Stimulated activated CD4-positive, alpha-beta T cell treated with anti-CD3 and anti-CD28 coated beads, Interleukin-4, amount 100 ng/mL, for 4 hours (primary cell): Measurements from ENCODE around the gene DUSP2.

Source experiments
- DNase-seq, 2 experiments: peaks; one replicate each; pipeline ENCODE4 v3.0.0-alpha.2; 2020

DUSP2 gene

DNA sequence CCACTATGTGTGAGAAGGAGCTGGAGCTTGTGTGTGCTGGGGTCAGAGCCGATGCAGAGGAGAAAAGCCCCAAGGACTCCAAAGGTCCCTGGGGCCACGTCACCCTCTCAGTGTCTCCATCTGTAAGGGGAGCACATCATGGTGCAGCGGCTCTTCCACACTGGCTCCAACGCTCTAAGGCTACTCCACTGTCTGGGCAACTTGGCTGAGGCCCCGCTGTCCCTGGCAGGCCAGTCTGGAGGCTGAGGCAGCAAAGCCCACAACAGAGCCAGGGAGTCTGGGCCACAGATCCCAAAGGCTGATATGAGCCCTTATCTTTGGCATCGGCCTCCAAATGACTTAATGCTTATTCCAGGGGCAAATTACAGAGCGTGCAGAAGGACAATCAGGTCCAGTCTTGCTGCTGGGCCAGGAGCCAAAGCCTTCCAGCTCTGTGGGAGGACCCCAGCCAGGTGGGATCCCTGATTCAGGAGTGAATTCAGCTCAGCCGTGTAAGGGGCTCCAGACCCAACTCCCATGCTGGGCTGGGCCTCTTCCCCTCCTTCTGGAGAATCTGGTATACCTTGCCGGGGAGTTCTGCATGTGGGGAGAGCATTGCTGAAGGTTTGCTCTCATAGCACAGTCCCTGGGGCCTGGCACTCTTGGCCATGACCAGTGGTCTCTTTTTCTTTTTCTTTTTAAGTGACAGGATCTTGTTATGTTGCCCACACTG lies 1.8 kb upstream of the DUSP2 start:
- DNase-seq: no peak

DNA sequence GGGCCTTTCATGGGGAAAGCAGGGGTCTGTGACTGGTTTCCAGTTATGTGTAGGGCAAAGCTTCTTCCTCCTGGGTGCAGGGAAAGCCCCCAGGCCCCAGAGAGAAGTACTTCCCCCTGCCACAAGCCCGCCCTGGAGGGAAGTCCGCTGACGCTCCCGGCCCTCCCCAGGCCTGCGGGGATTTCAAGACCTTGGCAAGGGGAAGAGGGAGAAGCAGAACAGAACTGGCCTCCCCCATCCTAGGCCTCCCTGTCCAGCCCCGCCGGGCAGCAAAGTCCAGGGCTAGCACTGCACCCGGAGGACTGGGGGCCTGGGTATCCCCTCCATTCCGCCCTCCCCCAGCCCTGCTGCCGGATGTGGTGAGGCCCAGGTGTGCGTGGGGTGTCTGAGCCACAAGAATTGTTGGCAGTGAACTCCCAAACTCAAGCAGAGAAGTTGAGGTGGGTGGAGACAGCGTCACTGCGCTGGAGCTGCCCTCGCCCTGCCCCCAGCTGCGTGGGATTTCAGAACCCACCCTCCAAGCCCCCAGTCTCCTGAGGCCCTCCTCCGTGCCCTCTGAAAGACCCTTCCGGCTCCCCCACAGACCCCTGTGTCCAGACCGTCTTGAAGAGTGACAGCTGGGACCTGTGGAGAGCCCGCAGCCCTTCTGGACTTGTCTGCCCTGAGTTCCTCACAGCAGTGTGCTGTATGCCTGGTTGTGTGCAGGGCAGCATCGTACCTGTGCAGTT lies 1.1 kb upstream of the DUSP2 start:
- DNase-seq: peak; percentile 81 to 93

GRCh38 chr2:96145848-96146152 lies 560 bp upstream of the DUSP2 start:
- no peak for DNase-seq

GRCh38 chr2:96144481-96145035 lies 682 bp downstream of the DUSP2 start:
- DNase-seq: peak; percentile 55 to 62

GRCh38 chr2:96143848-96144480 lies 1.3 kb downstream of the DUSP2 start:
- peak; percentile 41 to 52 for DNase-seq

DNA sequence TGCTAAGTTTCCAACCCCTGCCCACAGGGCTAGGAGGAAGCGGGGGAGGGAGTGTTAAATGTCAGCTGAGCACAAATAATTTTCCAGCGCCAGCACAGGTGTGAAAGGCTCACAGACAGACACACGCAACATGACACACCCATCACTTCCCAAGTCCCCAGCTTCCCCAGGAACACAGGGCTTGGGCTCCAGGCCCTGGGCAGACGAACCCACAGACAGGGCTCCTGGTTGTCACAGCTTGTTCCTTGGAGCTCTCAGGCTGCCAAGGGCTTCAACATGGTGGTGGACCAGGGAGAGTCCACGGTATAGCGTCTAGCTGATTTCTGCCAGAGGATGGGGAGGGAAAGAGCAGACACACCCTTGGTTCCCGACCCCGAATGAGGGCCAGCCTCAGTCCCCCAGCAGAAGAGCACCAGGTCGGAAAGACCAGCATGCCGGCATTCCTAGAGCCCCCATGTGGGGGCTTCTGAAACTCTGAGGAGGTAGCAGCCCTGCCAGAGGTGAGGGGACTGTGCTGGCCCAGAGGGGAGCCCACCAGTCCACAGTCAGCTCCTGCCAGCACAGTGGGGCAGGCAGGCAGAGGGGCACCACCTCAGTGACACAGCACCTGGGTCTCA lies 1.9 kb downstream of the DUSP2 start:
- peak; percentile 37 to 61 for DNase-seq

DNA sequence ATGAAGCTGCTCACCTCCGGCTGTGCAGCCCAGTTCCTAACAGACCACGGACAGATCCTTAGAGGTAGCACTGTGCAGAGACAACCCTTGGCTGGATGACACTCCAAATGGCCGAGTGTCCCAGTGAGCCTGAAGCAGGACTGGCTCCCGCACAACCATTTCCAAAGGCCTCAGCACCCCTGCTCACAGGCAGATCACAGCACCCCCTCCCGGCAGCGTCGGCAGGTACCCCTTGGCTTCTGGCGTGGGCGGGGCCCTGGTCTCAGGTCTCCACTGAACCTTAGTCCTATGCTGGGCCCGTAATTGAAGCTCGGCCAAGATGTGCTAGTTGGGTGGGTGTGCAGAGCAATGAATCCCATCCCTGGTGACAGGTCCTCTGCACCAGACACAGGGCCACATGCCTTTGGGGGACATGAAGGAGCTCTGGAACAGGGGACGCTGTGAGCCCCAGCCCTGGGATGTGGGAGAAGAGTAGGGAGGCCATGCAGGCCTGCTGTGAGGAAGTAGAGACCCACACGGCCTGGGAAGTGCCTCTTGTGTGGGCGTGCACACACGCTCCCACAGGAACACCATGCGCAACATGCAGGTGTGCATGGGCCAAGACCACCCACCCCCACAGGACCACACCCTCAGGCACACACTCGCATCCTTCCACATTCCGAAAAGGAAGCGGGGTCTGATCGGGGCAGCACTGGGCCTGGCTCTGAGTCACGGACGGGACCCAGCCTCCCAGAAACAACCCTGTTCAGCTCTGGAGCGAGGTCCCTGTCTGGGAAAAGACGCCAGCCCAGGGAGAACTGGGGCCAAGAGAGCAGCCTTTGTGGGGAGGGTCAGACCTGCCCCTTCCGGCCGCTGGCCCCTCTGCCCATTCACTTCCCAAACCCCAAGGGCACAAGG lies 2.8 kb downstream of the DUSP2 start:
- DNase-seq: peak; percentile 74 to 81

GRCh38 chr2:96141624-96141967 lies 3.6 kb downstream of the DUSP2 start:
- DNase-seq: peak in 1 of 2 experiments; percentile 28

DNA sequence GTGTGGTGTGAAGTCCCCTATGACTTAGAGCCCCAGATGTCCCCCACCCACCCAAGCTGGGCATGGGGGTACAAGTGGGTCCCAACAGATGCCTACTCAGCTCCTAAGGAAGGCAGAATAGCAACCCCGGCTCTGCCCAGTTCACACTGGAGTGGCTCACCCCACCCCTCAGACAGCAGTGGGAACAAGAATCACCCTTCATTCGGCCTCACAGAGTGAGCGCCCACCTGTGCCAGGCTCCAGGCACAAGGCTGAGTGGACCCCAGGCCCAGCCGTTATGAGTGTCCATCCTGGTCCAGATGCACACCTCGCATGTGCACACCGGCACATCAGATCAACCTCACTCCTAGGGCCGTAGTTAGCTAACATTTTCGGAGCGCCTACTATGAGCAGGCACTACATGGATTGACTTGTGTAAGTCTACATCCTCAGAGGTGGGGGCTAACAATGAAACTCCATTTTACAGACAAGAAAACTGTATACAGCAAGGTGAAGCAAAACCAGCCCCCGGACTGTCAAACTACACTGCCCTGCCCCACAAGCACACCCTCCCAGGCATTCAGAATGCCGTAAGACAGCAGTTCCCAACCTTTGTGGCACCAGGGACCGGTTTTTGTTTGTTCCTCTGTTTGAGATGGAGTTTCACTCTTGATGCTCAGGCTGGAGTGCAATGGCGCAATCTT lies 4.2 kb downstream of the DUSP2 start:
- DNase-seq: peak; percentile 34 to 36

- no peak for DNase-seq
Observed at GRCh38 chr2:96139181-96139758, 6.0 kb downstream of the DUSP2 start.

- DNase-seq: peak; percentile 54 to 62
Observed at GRCh38 chr2:96138179-96139145, 6.8 kb downstream of the DUSP2 start, which contains the start of gene ASTL. ASTL (minus strand) TSS chr2:96138502; CDS start chr2:96138436, 66 bp downstream.

- no peak for DNase-seq
Observed at GRCh38 chr2:96137321-96138178, 7.7 kb downstream of the DUSP2 start.

DNA sequence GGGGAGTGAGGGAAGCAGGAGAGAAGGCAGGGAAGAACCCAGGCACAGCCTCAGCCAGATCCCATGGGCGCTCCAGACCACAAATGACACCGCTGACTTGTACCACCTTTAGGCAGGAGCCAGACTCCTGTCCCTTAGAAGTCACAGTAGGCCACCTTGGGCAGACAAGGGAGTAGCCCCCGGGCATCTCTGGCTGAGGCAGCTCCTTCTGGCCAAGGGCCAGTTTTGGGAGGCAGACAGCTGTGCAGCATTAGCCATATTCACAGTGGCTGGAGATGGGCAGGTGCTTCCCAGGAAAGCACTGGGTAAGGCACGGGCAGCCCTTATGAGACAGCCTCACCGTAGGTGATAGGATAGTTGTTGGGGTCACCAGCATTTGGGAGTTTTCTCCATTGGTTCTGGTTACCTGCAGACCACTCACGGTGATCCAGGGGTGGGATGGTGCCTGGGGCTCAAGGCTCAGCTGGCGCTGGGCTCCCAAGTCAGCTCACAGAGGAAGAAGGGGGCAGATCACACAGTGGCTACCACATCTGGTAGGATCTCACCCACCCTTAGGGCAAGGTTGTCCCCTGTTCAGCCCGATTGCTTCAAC lies 9.0 kb downstream of the DUSP2 start:
- DNase-seq: no peak

DNA sequence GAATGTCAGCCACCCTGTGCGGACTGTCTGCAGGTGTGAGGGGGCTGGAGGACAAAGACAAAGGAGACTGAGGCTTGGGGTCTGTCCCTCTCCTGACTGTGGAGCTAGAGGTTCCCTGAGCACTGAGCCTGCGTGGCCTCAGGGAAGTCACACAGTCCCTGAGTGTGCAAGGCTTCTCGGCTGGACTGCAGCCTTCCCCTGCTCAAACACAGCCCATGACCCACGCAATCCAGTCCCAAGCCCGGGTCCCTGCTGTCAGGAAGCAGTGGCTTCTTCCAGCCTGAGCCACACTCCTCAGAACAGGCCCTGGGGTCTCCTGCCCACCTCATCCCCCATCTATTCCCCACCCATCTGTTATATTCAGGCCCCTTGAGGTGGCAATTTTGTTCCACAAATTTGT lies 9.6 kb downstream of the DUSP2 start:
- DNase-seq: no peak

GRCh38 chr2:96135171-96135570 lies 10.1 kb downstream of the DUSP2 start:
- no peak for DNase-seq

DNA sequence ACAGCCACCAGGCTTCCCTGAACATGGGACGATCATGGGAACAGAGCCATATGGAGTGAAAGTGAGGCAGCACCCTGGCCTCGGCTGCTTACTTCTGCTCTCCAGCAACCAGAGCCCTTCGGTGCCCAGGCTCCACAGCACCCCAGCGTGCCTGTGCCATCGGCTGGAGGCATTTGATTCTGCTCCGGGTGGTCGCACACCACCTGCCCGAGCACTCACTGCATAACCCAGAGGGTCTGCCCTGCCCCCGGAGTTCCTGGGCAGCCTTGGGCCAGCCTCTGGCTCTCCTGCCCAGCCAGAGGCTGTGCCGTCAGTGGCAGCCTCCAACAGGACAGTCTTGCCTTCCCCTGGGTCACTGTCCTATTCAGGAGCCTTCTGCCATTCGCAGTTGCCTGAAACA lies 10.8 kb downstream of the DUSP2 start:
- DNase-seq: no peak

DNA sequence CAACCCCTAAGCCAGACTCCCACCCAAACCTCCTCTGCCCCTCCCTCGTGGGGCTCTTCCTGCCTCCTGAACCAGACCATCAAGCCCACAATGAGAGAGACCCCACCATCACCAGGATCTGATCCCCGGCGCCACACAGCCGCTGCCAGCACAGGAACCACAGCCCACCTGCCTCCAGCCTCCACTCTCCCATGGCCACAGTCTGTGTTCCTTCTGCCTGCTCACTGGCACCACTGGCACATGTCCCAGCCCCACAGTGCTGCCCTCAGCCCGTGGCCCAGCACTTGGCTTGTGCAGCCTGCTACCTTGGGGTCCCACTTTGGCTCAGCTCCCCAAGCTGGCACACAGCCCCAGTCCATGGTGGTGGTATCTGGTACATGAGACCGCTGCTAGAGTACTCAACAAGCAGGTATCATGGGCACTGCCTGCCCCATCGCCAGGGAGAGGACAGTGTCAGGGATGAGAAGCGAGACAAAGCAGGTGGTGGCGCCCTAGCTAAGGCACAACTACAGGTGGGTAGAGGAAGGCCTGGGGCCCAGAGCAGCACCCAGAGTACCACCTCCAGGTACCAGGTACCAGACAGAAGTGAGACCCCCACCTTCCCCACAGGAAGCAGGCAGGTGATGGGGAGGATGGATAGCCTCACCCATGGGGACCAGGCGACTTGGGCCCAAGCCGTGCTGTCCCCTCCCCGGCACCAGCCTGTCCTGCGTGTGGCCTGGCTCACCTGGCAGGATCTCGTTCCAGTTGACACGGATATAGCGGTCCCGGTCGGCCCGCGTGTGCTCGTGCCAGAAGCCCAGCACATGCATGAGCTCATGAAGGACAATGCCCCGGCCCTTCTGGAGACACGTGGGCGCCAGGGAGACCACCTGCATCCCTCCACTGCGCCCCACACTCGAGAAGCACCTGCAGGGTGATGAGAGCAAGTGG lies 13.2 kb downstream of the DUSP2 start:
- DNase-seq: no peak
